Caco-2 (cell line): ENCODE data around the gene COX6B2. TPM values are rescaled to one million over a fixed set of nuclear protein-coding genes. Genes with fewer than 3 reads are reported as not detected.
"Not testable (repeated sequence)": the region's sequence is repeated elsewhere in the genome, so short reads cannot be mapped to it uniquely, and the experiment has no call there.

Source experiments
- BruUV-seq: library from RNA; stranded (reverse); fragments of 400-500 nt; replicated peaks from 2 replicates; lab custom pipeline; 2021; lab: Mats Ljungman, UMichigan
- CTCF ChIA-PET: fragments of 300-600 bp; sonication (Branson Sonifier 250); formaldehyde crosslinking; loops from one replicate; lab custom pipeline; 2022; ENCODE audit warnings: antibody characterized with exemption; lab: Charles Lee
- POLR2A ChIA-PET: fragments of 300-600 bp; sonication (Branson Sonifier 250); formaldehyde crosslinking; loops from one replicate; lab custom pipeline; 2022; ENCODE audit warnings: antibody characterized with exemption; lab: Charles Lee
- DNase-seq, 2 experiments: peaks; one replicate each; pipeline versions ENCODE4 v3.0.0 to v3.0.0-alpha.2; 2020 to 2022
- H3K27me3 ChIP-seq: replicated peaks from 2 replicates; pipeline ENCODE4 v1.6.0; 2011; ENCODE audit warnings: low read length; ENCODE audit not compliant: control insufficient read depth, insufficient read depth
- H3K36me3 ChIP-seq: 2 replicates; pipeline ENCODE4 v1.5.1; 2011; ENCODE audit warnings: low read length; ENCODE audit not compliant: control insufficient read depth, insufficient read depth
- H3K4me1 ChIP-seq: fragments of 250-450 bp; sonication (Bioruptor Pico); 2 replicates; pipeline ENCODE4 v1.5.1; 2020; ENCODE audit warnings: mild to moderate bottlenecking
- H3K4me3 ChIP-seq: 2 replicates; pipeline ENCODE4 v1.5.1; 2011; ENCODE audit warnings: low read depth, mild to moderate bottlenecking, control low read depth, low read length
- H3K9me3 ChIP-seq: fragments of 250-450 bp; sonication (Bioruptor Pico); 2 replicates; pipeline ENCODE4 v1.5.1; 2020; ENCODE audit warnings: mild to moderate bottlenecking, moderate library complexity
- H3K27ac Mint-ChIP-seq: one replicate; pipeline ENCODE4 v1.8.0; 2022; ENCODE audit warnings: mixed read lengths; ENCODE audit not compliant: unreplicated experiment
- H3K27me3 Mint-ChIP-seq: one replicate; pipeline ENCODE4 v1.8.0; 2022; ENCODE audit warnings: mixed read lengths; ENCODE audit not compliant: insufficient read depth, unreplicated experiment
- H3K36me3 Mint-ChIP-seq: one replicate; pipeline ENCODE4 v1.8.0; 2022; ENCODE audit warnings: mild to moderate bottlenecking, mixed read lengths; ENCODE audit not compliant: insufficient read depth, unreplicated experiment
- H3K4me1 Mint-ChIP-seq: one replicate; pipeline ENCODE4 v1.8.0; 2022; ENCODE audit warnings: low read depth, mixed read lengths; ENCODE audit not compliant: unreplicated experiment
- H3K4me3 Mint-ChIP-seq: one replicate; pipeline ENCODE4 v1.8.0; 2022; ENCODE audit warnings: mild to moderate bottlenecking, moderate library complexity, mixed read lengths; ENCODE audit not compliant: unreplicated experiment
- H3K9me3 Mint-ChIP-seq: one replicate; pipeline ENCODE4 v1.8.0; 2022; ENCODE audit warnings: mixed read lengths; ENCODE audit not compliant: unreplicated experiment
- CTCF ChIP-seq, 2 experiments: fragments of 200-600 bp in 1 of 2; IDR thresholded peaks; 1 replicate in 1 of 2; 2 replicates in 1 of 2; pipeline versions ENCODE4 v1.5.1 to v1.8.0; 2011 to 2022; ENCODE audit warnings: antibody characterized with exemption in 1 of 2, control low read depth in 1 of 2, inconsistent platforms in 1 of 2, low read depth in 1 of 2, low read length in 1 of 2, mild to moderate bottlenecking in 1 of 2, moderate library complexity in 1 of 2; ENCODE audit not compliant: insufficient read depth in 1 of 2, severe bottlenecking in 1 of 2, unreplicated experiment in 1 of 2
- intact Hi-C: fragments of 100-400 bp; cut with micrococcal nuclease; formaldehyde crosslinking; loops from one replicate; pipeline ENCODE4 v1.10.0; 2022; ENCODE audit not compliant: unreplicated experiment
- total RNA-seq: library from RNA; stranded (reverse); gene quantifications from 2 replicates; pipeline ENCODE4 v1.2.3, GENCODE V29; 2022

COX6B2 gene
- total RNA-seq, 1 experiment from 2014 or later, result 0.27 TPM

- POLR2A ChIA-PET, result interaction anchor here (0.5 to 1.8 kb wide), 30 partner anchors 8 to 315 kb away, joined by 3 to 29 read pairs (median 6); partner anchors contain the start of genes DNAAF3, FIZ1, HSPBP1 and ISOC2
- Mint-ChIP-seq H3K36me3 (peaks cover 33% of the 10 kb centered on the region), H3K27me3 (no peaks in the 10 kb centered on the region), H3K4me3 (peak within 1 kb of the TSS; percentile 91), H3K27ac (peak within 1 kb of the TSS; percentile 95), H3K4me1 (peaks cover 14% of the 10 kb centered on the region), H3K9me3 (no peaks in the 10 kb centered on the region)
- DNase-seq, result peak; percentile 100
- Histone ChIP-seq H3K4me3 (peak within 1 kb of the TSS; percentile 67), H3K36me3 (peaks cover 3% of the 10 kb centered on the region; the same call in 1 of the 2 replicates), H3K4me1 (peaks cover 10% of the 10 kb centered on the region; the same call in 1 of the 2 replicates), H3K9me3 (no peaks in the 10 kb centered on the region), H3K27me3 (no peaks in the 10 kb centered on the region)
- CTCF ChIA-PET, result interaction anchor here (0.5 to 1.8 kb wide), 23 partner anchors 9 to 315 kb away, joined by 3 to 30 read pairs (median 4); partner anchors contain the start of genes HSPBP1, ISOC2, PPP6R1 and SYT5
- BruUV-seq, result no TSS peak
- TF ChIP-seq CTCF (IDR thresholded peaks at IDR 0.05; ENCODE audit: insufficient read depth in 1 of 2, low read depth in 1 of 2, low read length in 1 of 2, severe bottlenecking in 1 of 2, unreplicated experiment in 1 of 2), result peak in 1 of 2 experiments; percentile 43
- intact Hi-C loops, result loop anchor here (1.0 to 2.0 kb wide), 7 partner anchors 15 to 173 kb away; partner anchors contain the start of genes COX6B2, DNAAF3, HSPBP1 and PPP6R1
These were observed 15.2 kb downstream of the COX6B2 start, which contains the start of gene KMT5C for GRCh38 chr19:55339105-55339888. Gene KMT5C (plus strand): TSS chr19:55339876. CDS start chr19:55341937, 2,061 bp downstream.

GRCh38 chr19:55336101-55336500, 18.4 kb downstream of the COX6B2 start:
- no peak for DNase-seq
- H3K4me1 Mint-ChIP-seq, result peaks cover 17% of the 10 kb centered on the region
- ChIA-PET POLR2A (no interaction called here), CTCF (interaction anchor here (0.6 to 1.0 kb wide), 2 partner anchors 8 to 174 kb away, joined by 4 read pairs; no protein-coding TSS in a partner anchor)
- no peak overlapping the region for H3K4me3 Mint-ChIP-seq
- TF ChIP-seq CTCF (IDR thresholded peaks at IDR 0.05; ENCODE audit: insufficient read depth in 1 of 2, low read depth in 1 of 2, low read length in 1 of 2, severe bottlenecking in 1 of 2, unreplicated experiment in 1 of 2), result no peak
- no TSS peak for BruUV-seq
- no peaks in the 10 kb centered on the region for H3K9me3 Mint-ChIP-seq
- no peaks in the 10 kb centered on the region for H3K9me3 ChIP-seq
- no peaks in the 10 kb centered on the region for H3K36me3 ChIP-seq
- H3K4me3 ChIP-seq, result no peak overlapping the region
- no peaks in the 10 kb centered on the region for H3K27me3 ChIP-seq
- intact Hi-C loops, result no loop called here
- no peak overlapping the region for H3K27ac Mint-ChIP-seq
- peaks cover 24% of the 10 kb centered on the region for H3K36me3 Mint-ChIP-seq
- H3K4me1 ChIP-seq, result peaks cover 10% of the 10 kb centered on the region; the same call in 1 of the 2 replicates
- no peaks in the 10 kb centered on the region for H3K27me3 Mint-ChIP-seq

GRCh38 chr19:55333870-55334269, 20.6 kb downstream of the COX6B2 start:
- Mint-ChIP-seq H3K36me3 (peaks cover 12% of the 10 kb centered on the region), H3K9me3 (no peaks in the 10 kb centered on the region), H3K4me1 (peaks cover 15% of the 10 kb centered on the region), H3K27ac (peak overlapping the region; percentile 50), H3K27me3 (no peaks in the 10 kb centered on the region), H3K4me3 (peak overlapping the region; percentile 46)
- Histone ChIP-seq H3K27me3 (no peaks in the 10 kb centered on the region), H3K9me3 (no peaks in the 10 kb centered on the region), H3K36me3 (no peaks in the 10 kb centered on the region), H3K4me3 (no peak overlapping the region), H3K4me1 (peaks cover 5% of the 10 kb centered on the region; the same call in 1 of the 2 replicates)
- ChIA-PET POLR2A (no interaction called here), CTCF (interaction anchor here (1.1 kb wide), 1 partner anchor 32 kb away, joined by 4 read pairs; no protein-coding TSS in a partner anchor)
- BruUV-seq, result no TSS peak
- intact Hi-C loops, result no loop called here
- no peak for TF ChIP-seq CTCF (IDR thresholded peaks at IDR 0.05; ENCODE audit: insufficient read depth in 1 of 2, low read depth in 1 of 2, low read length in 1 of 2, severe bottlenecking in 1 of 2, unreplicated experiment in 1 of 2)
- peak; percentile 63 to 82 for DNase-seq

- POLR2A ChIA-PET, H3K27me3 Mint-ChIP-seq, H3K9me3 ChIP-seq, H3K4me3 Mint-ChIP-seq, intact Hi-C loops, H3K4me1 ChIP-seq, H3K36me3 ChIP-seq, CTCF ChIA-PET, DNase-seq, BruUV-seq, H3K27ac Mint-ChIP-seq, H3K4me3 ChIP-seq, H3K9me3 Mint-ChIP-seq, H3K27me3 ChIP-seq: not testable (repeated sequence)
- peaks cover 16% of the 10 kb centered on the region for H3K4me1 Mint-ChIP-seq
- peaks cover 12% of the 10 kb centered on the region for H3K36me3 Mint-ChIP-seq
These were observed 24.7 kb downstream of the COX6B2 start for GRCh38 chr19:55329791-55330190.
